Activated CD4-positive, CD25-positive, alpha-beta regulatory T cell (primary cell): Measurements from ENCODE around the gene VPS50.

Source experiments
- DNase-seq, 4 experiments: peaks; one replicate each; lab custom pipeline; 2025; lab: John Stamatoyannopoulos, UW

The VPS50 gene, protein sequence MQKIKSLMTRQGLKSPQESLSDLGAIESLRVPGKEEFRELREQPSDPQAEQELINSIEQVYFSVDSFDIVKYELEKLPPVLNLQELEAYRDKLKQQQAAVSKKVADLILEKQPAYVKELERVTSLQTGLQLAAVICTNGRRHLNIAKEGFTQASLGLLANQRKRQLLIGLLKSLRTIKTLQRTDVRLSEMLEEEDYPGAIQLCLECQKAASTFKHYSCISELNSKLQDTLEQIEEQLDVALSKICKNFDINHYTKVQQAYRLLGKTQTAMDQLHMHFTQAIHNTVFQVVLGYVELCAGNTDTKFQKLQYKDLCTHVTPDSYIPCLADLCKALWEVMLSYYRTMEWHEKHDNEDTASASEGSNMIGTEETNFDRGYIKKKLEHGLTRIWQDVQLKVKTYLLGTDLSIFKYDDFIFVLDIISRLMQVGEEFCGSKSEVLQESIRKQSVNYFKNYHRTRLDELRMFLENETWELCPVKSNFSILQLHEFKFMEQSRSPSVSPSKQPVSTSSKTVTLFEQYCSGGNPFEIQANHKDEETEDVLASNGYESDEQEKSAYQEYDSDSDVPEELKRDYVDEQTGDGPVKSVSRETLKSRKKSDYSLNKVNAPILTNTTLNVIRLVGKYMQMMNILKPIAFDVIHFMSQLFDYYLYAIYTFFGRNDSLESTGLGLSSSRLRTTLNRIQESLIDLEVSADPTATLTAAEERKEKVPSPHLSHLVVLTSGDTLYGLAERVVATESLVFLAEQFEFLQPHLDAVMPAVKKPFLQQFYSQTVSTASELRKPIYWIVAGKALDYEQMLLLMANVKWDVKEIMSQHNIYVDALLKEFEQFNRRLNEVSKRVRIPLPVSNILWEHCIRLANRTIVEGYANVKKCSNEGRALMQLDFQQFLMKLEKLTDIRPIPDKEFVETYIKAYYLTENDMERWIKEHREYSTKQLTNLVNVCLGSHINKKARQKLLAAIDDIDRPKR

GRCh38 chr7:93231799-93232672 lies at the start of gene VPS50:
Gene VPS50, plus strand, starts transcription at chr7:93232366. Its CDS starts 102 bp downstream, at chr7:93232468.
- DNase-seq: peak; percentile 70 to 80 (median 76)

- no peak for DNase-seq
Observed at GRCh38 chr7:93185303-93186027, 46.7 kb upstream of the VPS50 start.

- no peak for DNase-seq
Observed at GRCh38 chr7:93188870-93189634, 43.1 kb upstream of the VPS50 start.

GRCh38 chr7:93194386-93194785 lies 37.8 kb upstream of the VPS50 start:
- DNase-seq: no peak

GRCh38 chr7:93196336-93196735 lies 35.8 kb upstream of the VPS50 start:
- DNase-seq: no peak

- no peak for DNase-seq
Observed at GRCh38 chr7:93198472-93198871, 33.7 kb upstream of the VPS50 start.

GRCh38 chr7:93202594-93203250 lies 29.4 kb upstream of the VPS50 start:
- DNase-seq: no peak

DNA sequence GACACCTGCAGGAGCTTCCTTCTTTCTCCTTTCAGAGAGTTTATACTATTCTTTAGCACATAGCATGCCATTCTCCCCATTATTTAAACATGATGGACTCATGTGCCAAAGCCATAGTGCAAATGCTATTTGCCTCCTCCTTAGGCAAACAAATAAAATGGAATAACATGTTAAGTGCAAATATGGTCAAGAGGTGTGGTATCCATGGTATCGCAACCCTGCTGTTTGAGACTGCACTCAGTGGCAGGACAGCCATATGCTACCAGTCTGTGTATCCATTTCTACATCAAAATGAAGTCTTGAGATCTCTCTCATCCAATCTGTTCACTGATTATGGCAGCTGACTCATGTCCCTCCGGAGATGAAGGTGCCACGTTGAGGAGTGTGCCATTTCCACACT lies 28.7 kb upstream of the VPS50 start:
- no peak for DNase-seq

- no peak for DNase-seq
Observed at GRCh38 chr7:93205046-93205445, 27.1 kb upstream of the VPS50 start.

GRCh38 chr7:93211228-93211818 lies 20.8 kb upstream of the VPS50 start:
- DNase-seq: no peak

DNA sequence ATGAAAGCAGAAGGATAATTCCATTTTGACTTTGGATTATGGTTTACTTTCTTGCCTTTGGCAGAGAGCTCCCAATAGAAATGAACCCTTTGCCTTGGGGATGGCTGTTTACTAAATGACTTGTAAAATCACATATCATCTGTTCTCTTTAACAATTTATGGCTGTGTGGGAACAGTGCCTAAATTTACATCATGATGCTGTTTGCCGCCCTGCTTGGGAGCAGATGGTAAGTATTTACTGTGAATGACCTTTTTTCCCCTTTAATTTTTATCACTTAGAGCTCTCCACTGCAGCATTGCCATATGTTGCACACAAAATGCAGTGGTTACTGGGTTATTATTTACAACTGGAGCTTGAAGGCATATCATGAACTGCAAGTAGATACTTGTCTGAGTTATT lies 19.3 kb upstream of the VPS50 start:
- DNase-seq: no peak

GRCh38 chr7:93218997-93219827 lies 13.0 kb upstream of the VPS50 start:
- no peak for DNase-seq

GRCh38 chr7:93219868-93220267 lies 12.3 kb upstream of the VPS50 start:
- no peak for DNase-seq

GRCh38 chr7:93226310-93226709 lies 5.9 kb upstream of the VPS50 start, which contains the start of gene HEPACAM2:
Gene HEPACAM2, minus strand, starts transcription at chr7:93226469.
- DNase-seq: no peak

DNA sequence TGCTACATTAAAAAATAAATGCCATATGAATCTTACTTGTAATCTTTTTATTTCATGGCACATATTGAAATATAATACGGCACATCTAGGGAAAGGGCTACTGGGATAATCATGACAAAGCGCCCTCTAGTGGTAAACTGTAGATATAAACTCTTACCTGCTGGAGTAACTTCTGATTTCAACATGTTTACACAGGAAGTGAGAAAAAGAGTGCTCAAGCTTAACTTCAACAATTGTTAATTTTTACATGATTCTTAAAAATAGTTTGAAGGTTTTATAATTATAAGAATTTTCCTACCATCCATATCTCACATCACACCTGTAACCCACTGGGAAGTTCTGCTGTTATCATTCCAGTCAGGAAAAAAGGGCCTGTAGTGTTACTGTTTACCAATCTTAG lies 3.9 kb upstream of the VPS50 start:
- DNase-seq: peak in 1 of 4 experiments; percentile 1

DNA sequence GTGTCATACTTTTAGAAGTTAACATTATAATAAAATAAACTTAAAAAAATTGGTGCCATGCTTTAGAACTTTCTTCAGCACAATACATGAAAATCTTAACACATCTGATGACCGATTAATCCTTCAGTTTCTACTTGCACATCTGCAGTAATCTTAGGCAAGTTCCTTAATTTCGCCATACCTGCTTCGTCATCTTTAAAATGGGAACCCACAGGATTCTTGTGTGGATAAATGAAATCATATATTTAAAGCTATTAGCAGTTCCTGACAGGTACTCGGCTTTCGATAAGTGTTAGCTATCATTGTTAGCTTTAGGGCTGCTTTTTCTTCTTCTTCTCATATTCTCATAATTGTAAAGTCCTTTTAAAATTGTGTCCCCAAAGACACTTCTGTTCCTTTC lies 907 bp upstream of the VPS50 start:
- no peak for DNase-seq

GRCh38 chr7:93232673-93233018 lies 480 bp downstream of the VPS50 start:
- no peak for DNase-seq

GRCh38 chr7:93235541-93235940 lies 3.4 kb downstream of the VPS50 start:
- DNase-seq: no peak

DNA sequence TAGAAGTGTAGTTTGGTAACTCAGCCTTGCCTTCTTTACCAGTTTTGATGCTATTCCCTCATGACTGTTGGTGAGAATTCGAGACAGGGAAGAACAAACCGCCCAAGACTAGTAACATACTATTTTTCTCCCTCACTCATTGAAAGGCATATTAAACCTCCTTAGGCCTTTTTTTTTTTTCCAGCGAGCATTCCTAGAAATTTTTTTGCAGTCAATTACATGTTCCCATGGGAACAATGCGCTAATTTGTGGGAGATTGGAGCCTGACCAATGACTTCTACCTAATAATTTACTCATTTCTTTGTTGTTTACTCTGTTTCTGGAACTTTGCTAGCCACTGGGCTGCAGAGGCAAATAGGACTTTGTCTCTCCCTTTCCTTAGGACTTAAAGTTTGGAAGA lies 6.0 kb downstream of the VPS50 start:
- no peak for DNase-seq
